A673 (cell line): Measurements from ENCODE around the gene LPP. TPM values are rescaled to one million over a fixed set of nuclear protein-coding genes. Genes with fewer than 3 reads are reported as not detected.

Source experiments
- BruUV-seq: library from RNA; stranded (reverse); fragments of 400-500 nt; replicated peaks from 2 replicates; lab custom pipeline; 2021; lab: Mats Ljungman, UMichigan
- CTCF ChIA-PET: fragments of 300-600 bp; sonication (Branson Sonifier 250); formaldehyde crosslinking; loops from one replicate; lab custom pipeline; 2022; ENCODE audit warnings: antibody characterized with exemption; lab: Charles Lee
- POLR2A ChIA-PET: fragments of 300-600 bp; sonication (Branson Sonifier 250); formaldehyde crosslinking; loops from one replicate; lab custom pipeline; 2022; ENCODE audit warnings: antibody characterized with exemption; ENCODE audit not compliant: low non-redundant PET; lab: Charles Lee
- DNase-seq: peaks from one replicate; pipeline ENCODE4 v3.0.0-alpha.2; 2015; ENCODE audit warnings: low spot score
- H3K27ac ChIP-seq: fragments of 200-600 bp; sonication (generic); 2 replicates; pipeline ENCODE4 v1.5.1; 2016; ENCODE audit warnings: mixed run types, low read depth, mild to moderate bottlenecking, mixed read lengths, antibody characterized with exemption, low read length; ENCODE audit not compliant: poor library complexity, severe bottlenecking
- H3K27me3 ChIP-seq: fragments of 200-600 bp; sonication (generic); replicated peaks from 2 replicates; pipeline ENCODE4 v1.6.1; 2017; ENCODE audit warnings: mixed run types, low read depth, mild to moderate bottlenecking, mixed read lengths, antibody characterized with exemption, low read length; ENCODE audit not compliant: insufficient read depth, poor library complexity
- H3K36me3 ChIP-seq: fragments of 200-600 bp; sonication (generic); 2 replicates; pipeline ENCODE4 v1.6.1; 2016; ENCODE audit warnings: mixed run types, mild to moderate bottlenecking, mixed read lengths, antibody characterized with exemption, low read length; ENCODE audit not compliant: insufficient read depth, poor library complexity, severe bottlenecking
- H3K4me1 ChIP-seq: fragments of 200-600 bp; sonication (generic); 2 replicates; pipeline ENCODE4 v1.6.1; 2017; ENCODE audit warnings: mixed run types, mild to moderate bottlenecking, mixed read lengths, antibody characterized with exemption, low read length; ENCODE audit not compliant: insufficient read depth, poor library complexity, severe bottlenecking
- H3K4me3 ChIP-seq: fragments of 200-600 bp; sonication (generic); 2 replicates; pipeline ENCODE4 v1.5.1; 2016; ENCODE audit warnings: low read depth, mixed run types, mild to moderate bottlenecking, mixed read lengths, low read length; ENCODE audit not compliant: poor library complexity, severe bottlenecking
- H3K9me3 ChIP-seq: fragments of 200-600 bp; sonication (generic); 2 replicates; pipeline ENCODE4 v1.6.1; 2016; ENCODE audit warnings: mixed run types, low read depth, mild to moderate bottlenecking, mixed read lengths, antibody characterized with exemption, low read length; ENCODE audit not compliant: poor library complexity, severe bottlenecking
- EZH2 ChIP-seq: fragments of 200-600 bp; sonication (generic); IDR thresholded peaks from 2 replicates; pipeline ENCODE4 v1.6.1; 2017; ENCODE audit warnings: borderline replicate concordance, low read depth, mild to moderate bottlenecking, mixed read lengths, antibody characterized with exemption, low read length; ENCODE audit not compliant: poor library complexity, severe bottlenecking
- intact Hi-C: fragments of 100-400 bp; cut with micrococcal nuclease; formaldehyde crosslinking; loops from one replicate; pipeline ENCODE4 v1.10.0; 2022; ENCODE audit not compliant: unreplicated experiment
- total RNA-seq: library from RNA; stranded (reverse); gene quantifications from 2 replicates; pipeline ENCODE4 v1.2.3, GENCODE V29; 2021
- TF ChIP-seq, protein P1 (sequence below): fragments of 300-800, 200-600 bp; sonication (generic); conservative IDR thresholded peaks from 2 replicates; pipeline ENCODE4 v1.5.1; 2017; ENCODE audit warnings: low read depth, mild to moderate bottlenecking, antibody characterized with exemption, low read length, moderate library complexity, mixed read lengths

The LPP gene
- total RNA-seq, 1 experiment from 2014 or later = 39.7 TPM

- H3K4me3 ChIP-seq = no peak overlapping the region
- TF ChIP-seq, protein P1, sequence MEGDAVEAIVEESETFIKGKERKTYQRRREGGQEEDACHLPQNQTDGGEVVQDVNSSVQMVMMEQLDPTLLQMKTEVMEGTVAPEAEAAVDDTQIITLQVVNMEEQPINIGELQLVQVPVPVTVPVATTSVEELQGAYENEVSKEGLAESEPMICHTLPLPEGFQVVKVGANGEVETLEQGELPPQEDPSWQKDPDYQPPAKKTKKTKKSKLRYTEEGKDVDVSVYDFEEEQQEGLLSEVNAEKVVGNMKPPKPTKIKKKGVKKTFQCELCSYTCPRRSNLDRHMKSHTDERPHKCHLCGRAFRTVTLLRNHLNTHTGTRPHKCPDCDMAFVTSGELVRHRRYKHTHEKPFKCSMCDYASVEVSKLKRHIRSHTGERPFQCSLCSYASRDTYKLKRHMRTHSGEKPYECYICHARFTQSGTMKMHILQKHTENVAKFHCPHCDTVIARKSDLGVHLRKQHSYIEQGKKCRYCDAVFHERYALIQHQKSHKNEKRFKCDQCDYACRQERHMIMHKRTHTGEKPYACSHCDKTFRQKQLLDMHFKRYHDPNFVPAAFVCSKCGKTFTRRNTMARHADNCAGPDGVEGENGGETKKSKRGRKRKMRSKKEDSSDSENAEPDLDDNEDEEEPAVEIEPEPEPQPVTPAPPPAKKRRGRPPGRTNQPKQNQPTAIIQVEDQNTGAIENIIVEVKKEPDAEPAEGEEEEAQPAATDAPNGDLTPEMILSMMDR = no peak
- no peak for TF ChIP-seq EZH2
- CTCF ChIA-PET = no interaction called here
These were observed 624.3 kb downstream of the LPP start for GRCh38 chr3:188778091-188778852.

GRCh38 chr3:188779281-188779980 lies 625.5 kb downstream of the LPP start:
- no peak for TF ChIP-seq EZH2
- TF ChIP-seq, protein P1 = no peak
- no TSS peak for BruUV-seq
- ChIA-PET POLR2A (no interaction called here), CTCF (no interaction called here)
- intact Hi-C loops = no loop called here
- no peak overlapping the region for H3K27ac ChIP-seq
- no peak overlapping the region for H3K4me3 ChIP-seq
- H3K27me3 ChIP-seq = no peaks in the 10 kb centered on the region
- H3K36me3 ChIP-seq = no peaks in the 10 kb centered on the region
- H3K9me3 ChIP-seq = no peaks in the 10 kb centered on the region
- no peak for DNase-seq
- no peaks in the 10 kb centered on the region for H3K4me1 ChIP-seq

More at GRCh38 chr3:188778091-188778852, 624.3 kb downstream of the LPP start:
- Histone ChIP-seq H3K27me3 (no peaks in the 10 kb centered on the region), H3K27ac (no peak overlapping the region), H3K4me1 (no peaks in the 10 kb centered on the region), H3K9me3 (no peaks in the 10 kb centered on the region), H3K36me3 (no peaks in the 10 kb centered on the region)
- POLR2A ChIA-PET = no interaction called here
- intact Hi-C loops = no loop called here
- no peak for DNase-seq
- no TSS peak for BruUV-seq

DNA sequence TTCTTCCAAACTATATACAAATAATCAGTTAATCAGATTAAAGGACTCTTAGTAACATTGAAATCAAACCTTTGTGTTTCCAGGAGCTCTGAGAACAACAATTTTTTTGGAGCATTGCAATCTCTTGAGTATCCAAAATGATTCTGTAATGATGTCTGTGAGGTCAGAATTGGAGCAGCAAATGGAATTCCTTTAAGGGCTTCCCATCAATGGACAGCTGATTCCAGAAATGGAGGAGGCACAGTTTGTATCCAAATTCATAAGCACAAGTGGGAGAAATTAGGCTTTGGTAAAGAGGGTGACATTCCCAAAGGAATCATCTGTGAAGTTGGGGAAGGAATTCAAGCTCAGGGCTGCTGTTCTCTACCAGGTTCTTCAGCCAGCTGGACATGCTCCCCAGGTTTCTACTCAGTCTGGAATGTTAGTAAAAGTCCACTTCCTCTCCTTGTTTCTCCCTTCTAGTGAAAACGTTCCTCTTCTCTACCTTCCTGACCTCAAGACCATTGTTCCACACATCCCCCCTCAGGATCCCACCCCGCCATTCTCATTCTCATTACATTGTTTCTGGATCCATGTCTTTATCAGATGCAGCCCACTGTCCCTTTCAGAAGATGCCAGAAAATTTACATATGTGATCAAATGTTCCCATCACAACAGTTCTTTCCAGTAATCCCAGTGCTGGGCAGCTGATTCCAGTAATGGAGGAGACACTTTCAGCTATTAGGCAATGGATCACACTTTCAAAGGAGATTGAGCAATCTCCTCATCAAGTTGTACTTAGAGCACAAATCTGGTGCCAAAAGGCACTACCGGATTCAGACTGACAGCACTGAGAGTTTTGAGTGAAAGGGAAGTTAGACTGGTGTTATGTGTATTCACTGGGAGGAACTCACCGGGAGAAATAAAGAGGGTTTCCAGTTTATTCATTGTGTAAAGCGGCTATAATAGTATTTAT lies 626.5 kb downstream of the LPP start:
- ChIA-PET CTCF (interaction anchor here (0.6 kb wide), 1 partner anchor 173 kb away, joined by 21 read pairs; no protein-coding TSS in a partner anchor), POLR2A (no interaction called here)
- Histone ChIP-seq H3K27ac (no peak overlapping the region), H3K4me1 (no peaks in the 10 kb centered on the region), H3K9me3 (no peaks in the 10 kb centered on the region), H3K36me3 (no peaks in the 10 kb centered on the region), H3K4me3 (no peak overlapping the region), H3K27me3 (no peaks in the 10 kb centered on the region)
- no peak for DNase-seq
- TF ChIP-seq EZH2 = no peak
- TF ChIP-seq, protein P1 = no peak
- intact Hi-C loops = no loop called here
- no TSS peak for BruUV-seq
